ENCODE results near the gene PARD3. TPM values are rescaled to one million over a fixed set of nuclear protein-coding genes. Genes with fewer than 3 reads are reported as not detected.

Gene PARD3
- total and polyA plus RNA-seq, 2 donors (not counting 3 experiments of a cell fraction or from before 2014, with no cell fraction given), result 7.3 to 24.1 TPM

DNA sequence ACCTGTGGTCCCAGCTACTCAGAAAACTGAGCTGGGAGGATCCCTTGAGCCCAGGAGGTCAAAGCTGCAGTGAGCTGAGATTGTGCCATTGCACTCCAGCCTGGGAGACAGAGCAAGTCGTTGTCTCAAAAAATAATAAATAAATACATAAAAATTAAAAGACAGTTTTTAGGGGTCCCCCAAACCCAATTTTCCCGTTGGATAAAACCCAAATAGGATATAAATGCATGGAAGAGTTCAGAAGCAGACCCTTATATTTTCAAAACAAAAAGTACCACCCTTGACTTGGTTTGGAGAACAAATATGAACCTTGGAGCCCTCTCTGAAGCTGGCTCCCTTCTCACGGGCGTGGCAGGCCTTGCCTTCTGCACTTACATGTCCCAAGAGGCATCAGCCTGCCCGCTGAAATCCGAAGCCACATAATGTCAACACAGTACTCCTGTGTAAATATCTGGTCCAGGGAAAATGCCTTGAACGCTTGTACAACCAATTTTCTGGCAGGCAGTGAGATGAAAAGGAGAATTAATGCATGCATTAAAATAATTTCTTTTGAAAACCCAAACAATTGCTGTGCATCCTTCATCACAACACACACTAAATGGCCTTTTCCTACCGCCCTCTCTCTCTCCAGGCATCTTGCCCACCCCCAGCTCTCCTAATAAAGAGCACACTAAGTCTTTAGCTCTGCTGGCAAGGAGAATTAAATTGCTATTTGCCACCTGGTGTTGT, 46.4 kb upstream of the PARD3 start:
- Histone ChIP-seq H3K9ac (replicated peaks; ENCODE audit: extremely low read depth, insufficient read depth, low read length) (no peak overlapping the region), H3K27ac (ENCODE audit: insufficient read depth, low read depth, low read length) (no peak overlapping the region), H3K36me3 (ENCODE audit: control insufficient read depth in 2 of 2, extremely low read depth in 1 of 2, insufficient read depth in 2 of 2, low read length in 2 of 2) (no peaks in the 10 kb centered on the region), H3K4me2 (ENCODE audit: insufficient read depth, low read length) (no peak overlapping the region), H3K27me3 (ENCODE audit: control insufficient read depth in 2 of 2, insufficient read depth in 2 of 2, low read length in 2 of 2) (peaks cover 6% of the 10 kb centered on the region in 2 experiments), H3K9me1 (replicated peaks; ENCODE audit: control insufficient read depth, extremely low read depth, insufficient read depth, low read length) (no peaks in the 10 kb centered on the region), H4K20me1 (replicated peaks; ENCODE audit: control insufficient read depth, extremely low read depth, insufficient read depth, low read length) (no peaks in the 10 kb centered on the region), H3K4me3 (replicated peaks in 1 of 3; ENCODE audit: insufficient read depth in 1 of 3, low read depth in 1 of 3, low read length in 3 of 3) (no peak overlapping the region), H2AFZ (ENCODE audit: low read depth, low read length) (no peak overlapping the region), H3K9me3 (replicated peaks; ENCODE audit: control insufficient read depth, insufficient read depth, low read length) (no peaks in the 10 kb centered on the region), H3K79me2 (ENCODE audit: control insufficient read depth, insufficient read depth, low read length) (no peaks in the 10 kb centered on the region), H3K4me1 (ENCODE audit: control insufficient read depth, extremely low read depth, insufficient read depth, low read length) (no peaks in the 10 kb centered on the region)
- no TSS peak for BruUV-seq (replicated peaks)
- CTCF ChIA-PET, result no interaction called here
- FAIRE-seq (no peak), DNase-seq (ENCODE audit: low read depth, low spot score) (no peak)
- intact Hi-C loops (cut with micrococcal nuclease), result no loop called here
- no peak for TF ChIP-seq POLR2AphosphoS5 (IDR thresholded peaks at IDR 0.05; ENCODE audit: insufficient read depth, low read depth, low read length)
- no peak for TF ChIP-seq FOS (IDR thresholded peaks at IDR 0.05; ENCODE audit: borderline replicate concordance, insufficient read depth, low read length)
- no peak for TF ChIP-seq POLR2A (IDR thresholded peaks at IDR 0.05; ENCODE audit: low read depth, low read length)
- TF ChIP-seq, protein P1, sequence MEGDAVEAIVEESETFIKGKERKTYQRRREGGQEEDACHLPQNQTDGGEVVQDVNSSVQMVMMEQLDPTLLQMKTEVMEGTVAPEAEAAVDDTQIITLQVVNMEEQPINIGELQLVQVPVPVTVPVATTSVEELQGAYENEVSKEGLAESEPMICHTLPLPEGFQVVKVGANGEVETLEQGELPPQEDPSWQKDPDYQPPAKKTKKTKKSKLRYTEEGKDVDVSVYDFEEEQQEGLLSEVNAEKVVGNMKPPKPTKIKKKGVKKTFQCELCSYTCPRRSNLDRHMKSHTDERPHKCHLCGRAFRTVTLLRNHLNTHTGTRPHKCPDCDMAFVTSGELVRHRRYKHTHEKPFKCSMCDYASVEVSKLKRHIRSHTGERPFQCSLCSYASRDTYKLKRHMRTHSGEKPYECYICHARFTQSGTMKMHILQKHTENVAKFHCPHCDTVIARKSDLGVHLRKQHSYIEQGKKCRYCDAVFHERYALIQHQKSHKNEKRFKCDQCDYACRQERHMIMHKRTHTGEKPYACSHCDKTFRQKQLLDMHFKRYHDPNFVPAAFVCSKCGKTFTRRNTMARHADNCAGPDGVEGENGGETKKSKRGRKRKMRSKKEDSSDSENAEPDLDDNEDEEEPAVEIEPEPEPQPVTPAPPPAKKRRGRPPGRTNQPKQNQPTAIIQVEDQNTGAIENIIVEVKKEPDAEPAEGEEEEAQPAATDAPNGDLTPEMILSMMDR (IDR thresholded peaks at IDR 0.05; ENCODE audit: extremely low read depth in 1 of 2, insufficient read depth in 1 of 2, low read depth in 1 of 2, low read length in 2 of 2), result no peak
- TF ChIP-seq JUN (IDR thresholded peaks at IDR 0.05; ENCODE audit: borderline replicate concordance, insufficient read depth, insufficient read length, low read depth), result no peak
- no peak for TF ChIP-seq MAX (IDR thresholded peaks at IDR 0.05; ENCODE audit: insufficient read depth, insufficient read length)
- dilution Hi-C loops (cut with MboI; ENCODE audit: extremely low pct_ligation_motif_present, low sequenced_read_pairs), result no loop called here
- POLR2A ChIA-PET, result no interaction called here
